Fibroblast of the conjunctiva (primary cell): ENCODE measurements around the gene EYS.
"Not testable (repeated sequence)": the region's sequence is repeated elsewhere in the genome, so short reads cannot be mapped to it uniquely, and the experiment has no call there.

Experiments used
- DNase-seq: peaks from one replicate; pipeline ENCODE4 v3.0.0-alpha.2; 2010; ENCODE audit warnings: low read depth

The EYS gene

GRCh38 chr6:64301307-64302236, 1405.5 kb downstream of the EYS start:
- DNase-seq: no peak

- DNase-seq: no peak
Measured at GRCh38 chr6:64299176-64299575, 1407.8 kb downstream of the EYS start.

- no peak for DNase-seq
Measured at GRCh38 chr6:64294034-64294433, 1413.0 kb downstream of the EYS start.

GRCh38 chr6:64293298-64293697, 1413.7 kb downstream of the EYS start:
- no peak for DNase-seq

- DNase-seq: no peak
Measured at GRCh38 chr6:64290867-64291266, 1416.2 kb downstream of the EYS start.

- DNase-seq: no peak
Measured at GRCh38 chr6:64289931-64290330, 1417.1 kb downstream of the EYS start.

- DNase-seq: no peak
Measured at GRCh38 chr6:64288351-64288750, 1418.7 kb downstream of the EYS start.

- DNase-seq: no peak
Measured at GRCh38 chr6:64281167-64281566, 1425.9 kb downstream of the EYS start.

- DNase-seq: peak; percentile 34
Measured at GRCh38 chr6:64280569-64280968, 1426.5 kb downstream of the EYS start.

GRCh38 chr6:64270083-64270482, 1436.9 kb downstream of the EYS start:
- DNase-seq: no peak

GRCh38 chr6:64266351-64266821, 1440.6 kb downstream of the EYS start:
- DNase-seq: no peak

- no peak for DNase-seq
Measured at GRCh38 chr6:64263778-64264177, 1443.2 kb downstream of the EYS start.

GRCh38 chr6:64259372-64259771, 1447.7 kb downstream of the EYS start:
- no peak for DNase-seq

- no peak for DNase-seq
Measured at GRCh38 chr6:64258752-64259151, 1448.3 kb downstream of the EYS start.

- DNase-seq: no peak
Measured at GRCh38 chr6:64258302-64258701, 1448.7 kb downstream of the EYS start.

- DNase-seq: no peak
Measured at GRCh38 chr6:64257586-64257985, 1449.4 kb downstream of the EYS start.

GRCh38 chr6:64256483-64256882, 1450.5 kb downstream of the EYS start:
- no peak for DNase-seq

- no peak for DNase-seq
Measured at GRCh38 chr6:64255000-64255399, 1452.0 kb downstream of the EYS start.

- DNase-seq: no peak
Measured at GRCh38 chr6:64254558-64254957, 1452.5 kb downstream of the EYS start.

GRCh38 chr6:64252256-64252655, 1454.8 kb downstream of the EYS start:
- no peak for DNase-seq

GRCh38 chr6:64250126-64250525, 1456.9 kb downstream of the EYS start:
- DNase-seq: no peak

GRCh38 chr6:64249115-64249514, 1457.9 kb downstream of the EYS start:
- no peak for DNase-seq

GRCh38 chr6:64243618-64244017, 1463.4 kb downstream of the EYS start:
- no peak for DNase-seq

- DNase-seq: not testable (repeated sequence)
Measured at GRCh38 chr6:64238908-64239307, 1468.1 kb downstream of the EYS start.
